ENCODE measurements around the gene USP1.
A peak's percentile ranks its signal among the peaks of the same experiment; 100 is the strongest.

USP1 gene

DNA sequence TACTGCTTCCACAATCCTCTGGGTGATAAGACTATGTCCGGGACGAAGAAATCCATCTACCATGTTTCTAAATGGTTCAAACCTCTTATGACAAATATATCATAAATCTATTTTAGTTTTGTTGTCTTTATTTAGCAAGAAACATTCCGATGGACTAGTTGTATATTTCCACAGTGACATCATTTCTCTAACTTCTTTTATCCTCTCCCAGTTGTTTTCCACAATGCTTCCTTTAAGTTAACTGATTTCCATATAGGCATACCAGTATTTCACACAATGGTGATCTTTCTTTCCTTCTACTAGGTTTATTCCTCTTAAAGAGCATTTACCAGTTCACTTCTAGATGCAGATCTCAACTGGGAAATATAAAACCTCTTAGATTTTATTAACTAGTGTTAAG is 44.8 kb downstream of the USP1 start:
- no peak overlapping the region for H2BK5ac ChIP-seq (ENCODE audit: low read depth, low read length, poor library complexity, severe bottlenecking)
- H3K14ac ChIP-seq (ENCODE audit: low read length in 2 of 2), result no peak overlapping the region
- 87% methylated on average over 3 of the region's 3 CpGs for WGBS
- no peak overlapping the region for H4K91ac ChIP-seq (ENCODE audit: low read length)
- H3K36me3 ChIP-seq (ENCODE audit: control insufficient read depth in 1 of 2, insufficient read depth in 2 of 2, low read depth in 1 of 2, low read length in 2 of 2), result peaks cover 5 to 49% of the 10 kb centered on the region in 2 experiments
- H3K4me1 ChIP-seq (ENCODE audit: control insufficient read depth, insufficient read depth, low read depth, low read length), result no peaks in the 10 kb centered on the region
- peaks cover 4% of the 10 kb centered on the region for H3K79me1 ChIP-seq (replicated peaks; ENCODE audit: low read length, poor library complexity, severe bottlenecking)
- no peak overlapping the region for H3K4ac ChIP-seq (ENCODE audit: low read depth in 1 of 2, low read length in 2 of 2)
- no peak overlapping the region for H3K4me2 ChIP-seq (ENCODE audit: low read length, poor library complexity, severe bottlenecking)
- no peak overlapping the region for H2BK120ac ChIP-seq (ENCODE audit: low read depth, low read length)
- H2BK12ac ChIP-seq (ENCODE audit: low read length in 2 of 2), result no peak overlapping the region
- H2AK5ac ChIP-seq (ENCODE audit: low read length, severe bottlenecking), result no peak overlapping the region
- H2BK15ac ChIP-seq (ENCODE audit: low read depth, poor library complexity, severe bottlenecking), result no peak overlapping the region
- no peak overlapping the region for H2AFZ ChIP-seq (ENCODE audit: low read depth, low read length)
- no peak overlapping the region for H4K8ac ChIP-seq (ENCODE audit: low read length)
- no peaks in the 10 kb centered on the region for H3K27me3 ChIP-seq (ENCODE audit: control insufficient read depth in 1 of 2, insufficient read depth in 1 of 2, low read length in 2 of 2)
- no peak overlapping the region for H3K27ac ChIP-seq (ENCODE audit: low read length, poor library complexity, severe bottlenecking)
- DNase-seq, result peak; percentile 13
- no peak overlapping the region for H3K18ac ChIP-seq (ENCODE audit: low read depth in 1 of 2, low read length in 2 of 2)
- no peaks in the 10 kb centered on the region for H3K9me3 ChIP-seq (ENCODE audit: control insufficient read depth, low read length)
- H3K4me3 ChIP-seq (ENCODE audit: insufficient read depth in 1 of 2, low read depth in 1 of 2, low read length in 2 of 2), result no peak overlapping the region
- no peak overlapping the region for H3K9ac ChIP-seq (ENCODE audit: low read length)
- no peak overlapping the region for H3K23ac ChIP-seq (ENCODE audit: low read length in 2 of 2)

DNA sequence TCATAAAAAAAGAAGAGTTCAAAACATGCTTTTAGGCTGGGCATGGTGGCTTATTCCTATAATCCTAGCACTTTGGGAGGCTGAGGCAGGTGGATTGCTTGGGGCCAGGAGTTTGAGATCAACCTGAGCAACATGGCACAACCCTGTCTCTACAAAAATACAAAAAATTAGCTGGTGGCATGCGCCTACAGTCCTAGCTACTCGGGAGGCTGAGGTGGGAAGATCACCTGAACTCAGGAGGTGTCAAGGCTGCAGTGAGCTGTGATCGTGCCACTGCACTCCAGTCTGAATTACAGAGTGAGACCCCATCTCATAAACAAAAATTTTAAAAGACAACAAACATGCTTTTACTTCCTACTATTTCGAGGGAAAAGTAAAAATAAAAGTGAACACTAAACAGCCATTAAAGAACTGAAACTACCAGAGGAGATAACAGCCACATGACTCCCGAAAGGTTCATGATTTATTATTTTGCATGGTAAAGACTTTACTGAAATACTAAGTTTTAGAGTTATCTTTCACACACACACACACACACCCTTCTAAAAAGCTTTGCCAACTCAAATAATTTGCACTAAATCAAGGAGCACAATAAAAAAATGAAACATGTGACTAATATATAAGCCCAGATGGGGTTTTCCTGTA is 48.1 kb downstream of the USP1 start:
- no peak overlapping the region for H2BK5ac ChIP-seq (ENCODE audit: low read depth, low read length, poor library complexity, severe bottlenecking)
- no peaks in the 10 kb centered on the region for H3K4me1 ChIP-seq (ENCODE audit: control insufficient read depth, insufficient read depth, low read depth, low read length)
- H4K8ac ChIP-seq (ENCODE audit: low read length), result no peak overlapping the region
- no peaks in the 10 kb centered on the region for H3K27me3 ChIP-seq (ENCODE audit: control insufficient read depth in 1 of 2, insufficient read depth in 1 of 2, low read length in 2 of 2)
- no peak overlapping the region for H3K18ac ChIP-seq (ENCODE audit: low read depth in 1 of 2, low read length in 2 of 2)
- no peak overlapping the region for H3K9ac ChIP-seq (ENCODE audit: low read length)
- H3K23ac ChIP-seq (ENCODE audit: low read length in 2 of 2), result no peak overlapping the region
- H2AK5ac ChIP-seq (ENCODE audit: low read length, severe bottlenecking), result no peak overlapping the region
- H2BK15ac ChIP-seq (ENCODE audit: low read depth, poor library complexity, severe bottlenecking), result no peak overlapping the region
- H3K36me3 ChIP-seq (ENCODE audit: control insufficient read depth in 1 of 2, insufficient read depth in 2 of 2, low read depth in 1 of 2, low read length in 2 of 2), result peaks cover 5 to 66% of the 10 kb centered on the region in 2 experiments
- no peak overlapping the region for H3K4me2 ChIP-seq (ENCODE audit: low read length, poor library complexity, severe bottlenecking)
- H3K14ac ChIP-seq (ENCODE audit: low read length in 2 of 2), result no peak overlapping the region
- no peak overlapping the region for H3K27ac ChIP-seq (ENCODE audit: low read length, poor library complexity, severe bottlenecking)
- DNase-seq, result no peak
- no peak overlapping the region for H2AFZ ChIP-seq (ENCODE audit: low read depth, low read length)
- no peaks in the 10 kb centered on the region for H3K9me3 ChIP-seq (ENCODE audit: control insufficient read depth, low read length)
- H3K79me1 ChIP-seq (replicated peaks; ENCODE audit: low read length, poor library complexity, severe bottlenecking), result no peaks in the 10 kb centered on the region
- H4K91ac ChIP-seq (ENCODE audit: low read length), result no peak overlapping the region
- WGBS, result 85% methylated on average over 4 of the region's 5 CpGs
- no peak overlapping the region for H2BK12ac ChIP-seq (ENCODE audit: low read length in 2 of 2)
- no peak overlapping the region for H3K4ac ChIP-seq (ENCODE audit: low read depth in 1 of 2, low read length in 2 of 2)
- no peak overlapping the region for H2BK120ac ChIP-seq (ENCODE audit: low read depth, low read length)
- H3K4me3 ChIP-seq (ENCODE audit: insufficient read depth in 1 of 2, low read depth in 1 of 2, low read length in 2 of 2), result no peak overlapping the region

DNA sequence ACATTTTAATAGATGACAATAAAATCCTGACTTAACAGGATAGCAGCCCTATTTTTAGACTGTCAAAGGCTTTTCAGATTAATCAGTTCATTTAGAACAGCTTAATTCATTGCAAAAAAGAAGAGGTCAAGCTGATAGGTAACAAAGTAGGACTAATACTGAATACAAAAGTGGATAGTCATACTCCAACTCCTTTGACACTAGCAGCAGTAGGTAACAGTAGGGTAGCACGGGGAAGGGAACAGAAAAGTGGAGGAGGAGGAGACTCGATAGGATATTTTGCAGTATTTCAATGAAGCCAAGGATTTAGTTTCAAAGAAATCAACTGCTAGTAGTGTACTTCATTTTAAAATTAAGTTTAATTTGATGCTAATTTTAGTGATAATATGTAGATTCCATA is 51.1 kb downstream of the USP1 start:
- no peak overlapping the region for H2AK5ac ChIP-seq (ENCODE audit: low read length, severe bottlenecking)
- no peak overlapping the region for H2BK120ac ChIP-seq (ENCODE audit: low read depth, low read length)
- 100% methylated on average over 2 of the region's 2 CpGs for WGBS
- H3K27ac ChIP-seq (ENCODE audit: low read length, poor library complexity, severe bottlenecking), result no peak overlapping the region
- H3K9ac ChIP-seq (ENCODE audit: low read length), result no peak overlapping the region
- no peak overlapping the region for H2BK12ac ChIP-seq (ENCODE audit: low read length in 2 of 2)
- H2BK15ac ChIP-seq (ENCODE audit: low read depth, poor library complexity, severe bottlenecking), result no peak overlapping the region
- no peak overlapping the region for H3K4me3 ChIP-seq (ENCODE audit: insufficient read depth in 1 of 2, low read depth in 1 of 2, low read length in 2 of 2)
- no peak overlapping the region for H4K8ac ChIP-seq (ENCODE audit: low read length)
- H2AFZ ChIP-seq (ENCODE audit: low read depth, low read length), result no peak overlapping the region
- peaks cover 11 to 74% of the 10 kb centered on the region in 2 experiments for H3K36me3 ChIP-seq (ENCODE audit: control insufficient read depth in 1 of 2, insufficient read depth in 2 of 2, low read depth in 1 of 2, low read length in 2 of 2)
- H4K91ac ChIP-seq (ENCODE audit: low read length), result no peak overlapping the region
- no peak overlapping the region for H2BK5ac ChIP-seq (ENCODE audit: low read depth, low read length, poor library complexity, severe bottlenecking)
- no peak overlapping the region for H3K23ac ChIP-seq (ENCODE audit: low read length in 2 of 2)
- peaks cover 2% of the 10 kb centered on the region for H3K79me1 ChIP-seq (replicated peaks; ENCODE audit: low read length, poor library complexity, severe bottlenecking)
- H3K4me2 ChIP-seq (ENCODE audit: low read length, poor library complexity, severe bottlenecking), result no peak overlapping the region
- no peaks in the 10 kb centered on the region for H3K9me3 ChIP-seq (ENCODE audit: control insufficient read depth, low read length)
- H3K4ac ChIP-seq (ENCODE audit: low read depth in 1 of 2, low read length in 2 of 2), result no peak overlapping the region
- no peaks in the 10 kb centered on the region for H3K27me3 ChIP-seq (ENCODE audit: control insufficient read depth in 1 of 2, insufficient read depth in 1 of 2, low read length in 2 of 2)
- no peak for DNase-seq
- H3K4me1 ChIP-seq (ENCODE audit: control insufficient read depth, insufficient read depth, low read depth, low read length), result no peaks in the 10 kb centered on the region
- H3K18ac ChIP-seq (ENCODE audit: low read depth in 1 of 2, low read length in 2 of 2), result no peak overlapping the region
- no peak overlapping the region for H3K14ac ChIP-seq (ENCODE audit: low read length in 2 of 2)

DNA sequence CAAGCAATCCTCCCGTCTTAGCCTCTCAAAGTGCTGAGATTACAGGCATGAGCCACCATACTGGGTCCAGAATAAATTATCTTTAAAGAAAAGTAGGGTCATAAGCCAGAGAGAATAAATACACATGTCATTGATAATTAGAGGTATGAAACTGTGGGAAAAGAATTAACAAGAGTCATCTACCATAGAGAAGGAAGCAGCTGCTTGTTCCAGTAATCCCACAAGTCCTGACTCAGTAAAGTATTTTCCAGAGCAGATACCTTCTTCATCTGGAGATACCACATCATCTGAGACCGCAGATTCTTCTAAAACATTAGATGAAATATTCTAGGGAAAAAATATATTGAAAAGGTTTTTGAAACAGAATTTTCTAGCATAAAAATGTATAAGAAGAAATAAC is 55.7 kb downstream of the USP1 start:
- Histone ChIP-seq H4K8ac (ENCODE audit: low read length) (no peak overlapping the region), H3K27me3 (ENCODE audit: control insufficient read depth in 1 of 2, insufficient read depth in 1 of 2, low read length in 2 of 2) (no peaks in the 10 kb centered on the region), H3K79me1 (replicated peaks; ENCODE audit: low read length, poor library complexity, severe bottlenecking) (peaks cover 2% of the 10 kb centered on the region), H3K14ac (ENCODE audit: low read length in 2 of 2) (no peak overlapping the region), H3K4me2 (ENCODE audit: low read length, poor library complexity, severe bottlenecking) (no peak overlapping the region), H3K9ac (ENCODE audit: low read length) (no peak overlapping the region), H3K4me1 (ENCODE audit: control insufficient read depth, insufficient read depth, low read depth, low read length) (no peaks in the 10 kb centered on the region), H2AFZ (ENCODE audit: low read depth, low read length) (no peak overlapping the region), H2BK120ac (ENCODE audit: low read depth, low read length) (no peak overlapping the region), H3K27ac (ENCODE audit: low read length, poor library complexity, severe bottlenecking) (no peak overlapping the region), H2BK12ac (ENCODE audit: low read length in 2 of 2) (no peak overlapping the region), H3K36me3 (ENCODE audit: control insufficient read depth in 1 of 2, insufficient read depth in 2 of 2, low read depth in 1 of 2, low read length in 2 of 2) (peaks cover 6 to 88% of the 10 kb centered on the region in 2 experiments), H3K23ac (ENCODE audit: low read length in 2 of 2) (no peak overlapping the region), H3K9me3 (ENCODE audit: control insufficient read depth, low read length) (no peaks in the 10 kb centered on the region), H3K4me3 (ENCODE audit: insufficient read depth in 1 of 2, low read depth in 1 of 2, low read length in 2 of 2) (no peak overlapping the region), H2BK15ac (ENCODE audit: low read depth, poor library complexity, severe bottlenecking) (no peak overlapping the region), H2BK5ac (ENCODE audit: low read depth, low read length, poor library complexity, severe bottlenecking) (no peak overlapping the region), H3K4ac (ENCODE audit: low read depth in 1 of 2, low read length in 2 of 2) (no peak overlapping the region), H2AK5ac (ENCODE audit: low read length, severe bottlenecking) (no peak overlapping the region), H3K18ac (ENCODE audit: low read depth in 1 of 2, low read length in 2 of 2) (no peak overlapping the region), H4K91ac (ENCODE audit: low read length) (no peak overlapping the region)
- whole genome bisulfite sequencing, result no CpG with 5 or more reads among the region's 2 CpGs
- no peak for DNase-seq
